ENCODE data around the gene OR2A42.
"Not testable (repeated sequence)": the region's sequence is repeated elsewhere in the genome, so short reads cannot be mapped to it uniquely, and the experiment has no call there.

Gene OR2A42

DNA sequence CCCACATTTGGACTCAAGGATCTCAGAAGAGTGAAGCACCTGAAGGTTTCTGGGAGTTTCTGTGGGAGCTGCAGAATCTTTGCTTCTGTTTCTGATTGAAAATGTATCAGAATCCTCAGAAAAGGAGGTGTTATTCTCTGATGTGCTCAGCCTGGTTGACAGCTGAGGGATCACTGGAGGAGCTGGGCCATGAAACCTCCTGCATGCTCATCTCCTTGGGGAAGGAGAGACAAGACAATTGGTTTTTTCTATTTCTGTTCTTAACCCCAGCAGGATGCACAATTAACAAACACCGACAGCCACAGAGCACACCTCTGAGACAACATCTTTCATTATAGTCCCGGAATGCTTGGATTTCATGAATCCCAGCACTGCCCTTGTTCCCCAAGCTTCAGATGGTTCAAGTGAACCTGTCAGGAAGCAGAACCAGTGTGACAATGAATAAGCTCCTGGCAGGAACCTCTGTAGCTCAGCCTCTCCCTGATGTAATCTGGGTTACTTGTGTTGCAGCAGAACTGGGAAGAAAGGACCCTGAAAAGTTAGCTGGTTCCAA, 799 bp downstream of the OR2A42 start:
- DNase-seq (ENCODE audit: low spot score); H3K27ac ChIP-seq; H3K4me3 ChIP-seq: not testable (repeated sequence)

GRCh38 chr7:144233039-144233438, 6.4 kb downstream of the OR2A42 start:
- not testable (repeated sequence) for DNase-seq (ENCODE audit: low spot score); H3K27ac ChIP-seq; H3K4me3 ChIP-seq

DNA sequence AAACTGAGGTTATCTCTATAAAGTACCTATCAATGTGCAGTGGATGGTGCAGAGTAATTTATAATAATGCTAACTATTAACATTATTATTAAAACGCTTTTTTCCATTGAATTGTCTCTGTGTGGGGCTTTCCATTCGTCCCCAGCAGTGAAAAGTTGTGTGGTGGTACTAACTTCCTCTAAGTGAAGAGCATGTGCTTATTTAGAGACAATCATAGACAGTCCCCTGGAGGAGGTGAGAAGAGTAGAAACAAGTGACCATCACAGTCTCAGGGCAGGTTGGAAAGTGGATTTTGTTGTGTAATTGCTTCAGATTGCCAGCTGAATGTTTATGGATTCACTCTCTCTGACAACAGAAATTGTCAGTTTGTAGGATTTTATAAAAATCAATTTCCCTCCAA, 8.4 kb downstream of the OR2A42 start:
- not testable (repeated sequence) for H3K4me3 ChIP-seq; DNase-seq (ENCODE audit: low spot score)

GRCh38 chr7:144228810-144229209, 10.6 kb downstream of the OR2A42 start:
- not testable (repeated sequence) for H3K4me3 ChIP-seq; H3K27ac ChIP-seq; DNase-seq (ENCODE audit: low spot score)

More for the DNA sequence above, 8.4 kb downstream of the OR2A42 start:
- not testable (repeated sequence) for H3K27ac ChIP-seq

DNA sequence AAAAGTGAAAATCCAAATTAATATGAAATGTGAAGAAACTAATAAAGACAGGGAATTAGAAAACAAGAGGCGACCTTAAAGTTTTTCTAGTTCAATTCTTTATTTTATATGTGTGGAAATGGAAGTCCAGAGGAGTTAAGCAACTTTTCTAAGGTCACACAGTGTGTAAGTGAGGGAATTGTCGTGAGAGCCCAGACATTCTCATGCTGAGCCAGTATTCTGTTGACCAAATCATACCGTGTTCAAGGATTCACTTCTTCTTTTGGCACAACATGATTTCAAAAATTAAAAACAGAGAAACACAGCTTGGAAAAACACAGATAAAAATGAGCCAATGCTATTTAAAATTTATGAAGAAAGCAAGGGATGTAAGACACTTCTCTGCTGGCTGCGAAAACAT, 12.5 kb downstream of the OR2A42 start:
- DNase-seq (ENCODE audit: low spot score); H3K4me3 ChIP-seq; H3K27ac ChIP-seq: not testable (repeated sequence)

DNA sequence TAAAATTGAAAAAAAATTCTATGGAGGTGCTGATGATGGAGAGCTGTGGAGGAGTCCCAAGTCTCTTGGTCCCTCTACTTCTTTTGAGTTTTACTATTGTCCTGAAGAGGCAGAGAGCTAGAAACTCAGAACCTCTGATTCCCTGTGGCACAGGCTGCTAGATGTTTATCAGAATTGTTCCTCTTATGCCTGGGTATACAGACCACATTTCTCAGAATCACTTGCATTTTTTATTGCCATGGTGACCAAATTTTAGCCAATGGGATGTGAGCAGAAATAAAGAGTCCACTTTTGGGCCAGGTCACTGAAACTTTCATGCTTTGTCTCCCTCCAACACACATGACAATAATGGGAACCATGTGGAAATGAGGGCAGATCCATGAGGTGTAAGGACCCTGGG, 15.7 kb downstream of the OR2A42 start:
- not testable (repeated sequence) for H3K4me3 ChIP-seq; H3K27ac ChIP-seq; DNase-seq (ENCODE audit: low spot score)

DNA sequence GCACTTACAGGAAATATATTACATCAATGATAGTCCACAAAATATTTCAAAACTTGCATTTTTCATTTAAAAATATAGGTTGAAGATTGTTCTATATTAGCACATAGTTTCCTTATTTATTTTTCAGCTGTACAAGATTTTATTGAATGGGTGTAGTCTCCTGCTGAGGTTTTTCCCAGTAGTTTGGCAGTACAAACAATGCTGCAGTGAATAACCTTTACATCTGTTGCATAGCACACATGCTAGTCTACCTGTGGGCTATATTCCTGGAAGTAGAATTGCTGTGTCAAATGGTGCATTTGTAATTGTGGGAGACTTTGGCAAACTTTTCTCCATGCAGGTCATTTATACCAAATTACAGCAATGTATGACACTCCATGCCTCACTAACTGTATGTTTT, 18.9 kb downstream of the OR2A42 start:
- not testable (repeated sequence) for DNase-seq (ENCODE audit: low spot score); H3K4me3 ChIP-seq; H3K27ac ChIP-seq

DNA sequence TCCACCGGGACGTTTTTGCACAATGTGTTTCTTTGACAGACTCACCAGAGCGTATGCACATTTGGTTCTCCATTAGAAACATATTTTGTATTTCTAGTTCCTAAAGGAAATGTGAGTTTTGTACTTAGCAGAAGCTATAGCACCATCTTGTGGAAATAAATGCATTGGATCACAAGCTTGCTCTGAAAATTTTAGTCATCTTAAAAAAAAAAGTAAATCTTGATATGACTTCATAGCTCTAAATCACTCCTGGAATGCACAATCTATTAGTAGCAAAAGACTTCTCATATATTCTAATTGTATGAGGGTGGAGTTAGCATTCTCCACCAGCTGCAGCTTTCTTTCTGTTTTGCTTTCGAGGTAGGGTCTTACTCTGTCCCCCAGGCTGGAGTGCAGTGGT, 20.3 kb downstream of the OR2A42 start:
- not testable (repeated sequence) for H3K27ac ChIP-seq; H3K4me3 ChIP-seq; DNase-seq (ENCODE audit: low spot score)

DNA sequence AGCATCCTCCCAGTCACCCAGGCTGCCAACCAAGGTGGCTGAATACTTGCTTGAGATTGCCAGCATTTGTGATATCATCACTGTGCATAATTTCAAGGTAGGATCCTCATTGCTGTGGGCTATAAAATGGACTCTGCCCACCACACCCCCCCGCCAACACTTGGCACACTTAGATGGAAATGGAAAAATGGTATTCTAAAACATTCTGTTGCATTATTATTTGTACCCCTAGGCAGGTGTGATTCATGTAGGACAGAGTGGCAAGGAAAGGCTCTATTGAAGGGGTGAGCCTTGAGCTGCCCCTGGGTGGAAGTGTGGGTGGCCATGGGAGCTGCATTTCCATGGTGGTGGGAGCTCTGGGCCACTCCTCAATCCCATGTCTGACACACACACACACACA, 20.8 kb downstream of the OR2A42 start:
- not testable (repeated sequence) for H3K4me3 ChIP-seq, H3K27ac ChIP-seq

DNA sequence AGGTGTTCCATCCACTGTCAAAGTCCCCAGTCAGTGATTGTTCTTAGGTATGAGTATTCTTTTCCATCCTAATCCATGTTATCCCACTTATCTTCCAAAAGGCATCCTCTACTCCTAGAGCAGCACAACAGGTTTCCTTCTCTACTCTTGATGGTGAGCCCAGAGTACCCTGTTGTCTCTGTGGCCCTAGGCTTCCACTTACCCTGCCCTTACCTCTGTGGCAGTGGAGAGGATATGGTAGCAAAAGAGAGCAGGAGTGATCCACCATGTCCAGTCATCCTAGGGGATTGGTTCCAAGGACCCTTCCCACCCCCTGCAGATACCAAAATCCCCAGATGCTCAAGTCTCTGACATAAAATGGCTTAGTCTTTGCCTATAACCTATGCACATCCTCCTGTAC, 22.2 kb downstream of the OR2A42 start:
- H3K27ac ChIP-seq; H3K4me3 ChIP-seq; DNase-seq (ENCODE audit: low spot score): not testable (repeated sequence)

More for the DNA sequence above, 20.8 kb downstream of the OR2A42 start:
- DNase-seq (ENCODE audit: low spot score): not testable (repeated sequence)

DNA sequence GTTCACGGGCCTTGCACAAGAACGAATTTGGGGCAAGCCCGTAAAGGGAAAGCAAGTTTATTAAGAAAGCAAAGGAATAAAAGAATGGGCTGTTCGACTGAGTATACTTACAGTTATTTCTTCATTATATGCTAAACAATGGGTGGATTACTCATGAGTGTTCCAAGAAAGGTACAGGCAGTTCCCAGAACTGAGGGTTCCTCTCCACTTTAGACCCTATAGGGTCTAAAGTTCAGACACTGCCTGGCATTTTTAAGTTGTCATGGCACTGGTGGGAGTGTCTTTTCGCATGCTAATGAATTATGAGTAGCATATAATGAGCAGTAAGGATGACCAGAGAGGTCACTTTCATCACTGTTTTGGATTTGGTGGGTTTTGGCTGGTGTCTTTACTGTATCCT, 34.1 kb downstream of the OR2A42 start:
- not testable (repeated sequence) for H3K4me3 ChIP-seq; DNase-seq (ENCODE audit: low spot score); H3K27ac ChIP-seq

- not testable (repeated sequence) for H3K4me3 ChIP-seq; DNase-seq (ENCODE audit: low spot score); H3K27ac ChIP-seq
These were observed 36.3 kb downstream of the OR2A42 start for GRCh38 chr7:144203086-144203485.

DNA sequence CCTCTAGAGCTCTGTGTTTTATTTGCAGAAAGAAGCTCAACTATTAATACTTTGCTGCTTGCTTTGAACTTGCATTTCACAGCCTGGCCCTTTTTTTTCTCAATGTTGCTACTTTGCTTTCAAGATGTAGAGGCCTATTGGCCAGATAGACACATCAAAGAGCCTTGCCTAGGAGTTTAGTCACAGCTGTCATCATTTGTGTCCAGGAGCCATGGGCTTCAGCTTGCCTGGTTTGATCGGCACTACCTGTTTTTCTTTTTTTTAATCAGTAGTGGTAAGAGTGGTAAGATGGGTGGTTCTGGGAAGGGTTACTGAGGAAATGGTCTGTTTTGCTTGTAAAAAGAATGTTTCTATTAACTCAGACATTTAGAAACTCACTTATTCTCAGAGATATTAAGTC, 37.4 kb downstream of the OR2A42 start:
- H3K4me3 ChIP-seq; DNase-seq (ENCODE audit: low spot score); H3K27ac ChIP-seq: not testable (repeated sequence)

GRCh38 chr7:144198934-144199333, 40.5 kb downstream of the OR2A42 start:
- not testable (repeated sequence) for H3K27ac ChIP-seq; DNase-seq (ENCODE audit: low spot score); H3K4me3 ChIP-seq

GRCh38 chr7:144195212-144195872, 44.1 kb downstream of the OR2A42 start, which contains the start of gene ARHGEF35:
Gene ARHGEF35 (minus strand): TSS chr7:144195833. CDS start chr7:144188383, 7,450 bp downstream.
- not testable (repeated sequence) for H3K27ac ChIP-seq; DNase-seq (ENCODE audit: low spot score); H3K4me3 ChIP-seq

DNA sequence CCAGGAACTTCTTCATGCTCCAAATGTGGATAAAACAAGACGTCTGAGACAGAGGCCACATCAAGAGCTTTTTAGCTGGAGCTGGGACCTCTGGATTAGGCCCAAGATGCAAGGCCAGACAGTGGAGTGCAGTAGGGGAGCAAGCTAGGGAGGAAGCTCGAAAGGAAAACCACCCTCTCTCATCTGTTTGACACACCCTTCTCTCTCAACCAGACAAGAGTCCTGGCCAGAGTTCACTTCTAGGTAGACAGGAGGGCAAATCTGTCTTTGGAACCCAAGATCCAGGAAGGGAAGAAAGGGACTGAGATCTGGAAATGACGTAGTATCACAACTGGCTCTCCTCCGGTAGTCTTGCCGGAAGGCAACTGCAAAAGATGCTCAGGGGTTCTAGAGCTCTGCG, 45.0 kb downstream of the OR2A42 start:
- not testable (repeated sequence) for H3K27ac ChIP-seq; DNase-seq (ENCODE audit: low spot score); H3K4me3 ChIP-seq

DNA sequence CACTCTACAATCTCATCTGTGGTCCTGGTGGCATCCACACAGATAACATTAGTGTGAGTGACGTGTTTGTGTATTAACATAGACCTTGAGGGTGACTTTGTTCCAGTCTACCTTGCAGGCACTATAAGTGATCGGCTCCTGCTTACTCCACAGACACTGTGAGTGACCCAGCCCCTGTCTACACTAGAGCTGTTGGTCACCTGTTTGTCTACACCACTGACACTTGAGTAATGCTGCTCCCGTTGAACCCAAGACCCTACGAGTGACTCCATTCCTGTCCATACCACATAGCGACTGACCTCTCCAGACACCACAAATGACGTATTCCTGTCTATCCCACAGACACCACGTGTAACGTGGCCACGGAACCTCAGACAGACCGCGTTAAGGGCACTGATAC, 45.6 kb downstream of the OR2A42 start:
- not testable (repeated sequence) for DNase-seq (ENCODE audit: low spot score); H3K27ac ChIP-seq; H3K4me3 ChIP-seq

- H3K4me3 ChIP-seq; DNase-seq (ENCODE audit: low spot score): not testable (repeated sequence)
These were observed 50.7 kb downstream of the OR2A42 start for GRCh38 chr7:144188578-144189171.

GRCh38 chr7:144187848-144188247, 51.6 kb downstream of the OR2A42 start:
- not testable (repeated sequence) for H3K4me3 ChIP-seq; H3K27ac ChIP-seq; DNase-seq (ENCODE audit: low spot score)

More at GRCh38 chr7:144188578-144189171, 50.7 kb downstream of the OR2A42 start:
- H3K27ac ChIP-seq: not testable (repeated sequence)

DNA sequence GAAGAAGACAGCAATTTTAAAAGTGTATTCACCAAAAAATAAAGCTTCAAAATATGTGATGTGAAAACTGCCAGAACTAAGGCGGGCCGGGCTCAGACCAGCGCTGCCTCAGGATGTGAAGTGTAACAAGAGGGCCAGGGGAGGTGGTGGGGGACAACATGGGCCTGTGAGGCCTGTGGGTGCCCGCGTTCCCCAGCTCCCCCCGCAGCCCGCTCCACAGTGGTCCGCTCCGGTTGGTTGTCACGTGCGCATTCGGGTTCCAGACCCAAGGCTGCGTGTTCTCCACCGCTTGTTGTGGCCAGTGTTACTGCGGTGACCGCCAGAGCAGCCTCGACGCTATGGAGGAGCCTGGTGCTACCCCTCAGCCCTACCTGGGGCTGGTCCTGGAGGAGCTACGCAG, 56.2 kb downstream of the OR2A42 start, which contains the start of gene CTAGE4:
TSS of gene CTAGE4 (plus strand) at position 301 of the 400 bp plus-strand sequence. CDS start at position 339, 38 bp downstream.
- DNase-seq (ENCODE audit: low spot score); H3K4me3 ChIP-seq: not testable (repeated sequence)

More for the DNA sequence above, 56.2 kb downstream of the OR2A42 start, which contains the start of gene CTAGE4:
- not testable (repeated sequence) for H3K27ac ChIP-seq

Measured in coronary artery (tissue), 2 donors.